Stimulated activated CD4-positive, alpha-beta T cell treated with anti-CD3 and anti-CD28 coated beads, Interleukin-1b, Interleukin-23, amount 100 ng/mL, for 4 hours (primary cell): ENCODE measurements around the gene ABCC3.
"Not testable (repeated sequence)": the region's sequence is repeated elsewhere in the genome, so short reads cannot be mapped to it uniquely, and the experiment has no call there.

Experiments used
- DNase-seq, 2 donors: peaks; one replicate each; pipeline ENCODE4 v3.0.0-alpha.2; 2020; ENCODE audit warnings: low read depth in 2 of 2

ABCC3 gene

DNA sequence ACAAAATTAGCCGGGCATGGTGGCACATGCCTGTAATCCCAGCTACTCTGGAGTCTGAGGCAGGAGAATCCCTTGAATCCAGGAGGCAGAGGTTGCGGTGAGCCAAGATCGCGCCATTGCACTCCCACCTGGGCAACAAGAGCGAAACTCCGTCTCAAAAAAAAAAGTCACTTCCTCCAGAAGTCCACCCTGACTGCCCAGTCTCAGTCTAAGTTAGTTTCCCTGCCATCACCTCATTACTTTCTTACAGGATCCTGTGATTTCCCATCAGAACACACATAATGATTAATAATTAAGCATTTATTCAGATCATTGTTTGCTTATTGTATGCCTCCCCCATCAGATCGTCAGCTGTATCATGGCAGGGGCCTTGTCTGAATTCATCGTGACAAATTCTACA, 31.6 kb downstream of the ABCC3 start:
- no peak for DNase-seq

GRCh38 chr17:50667259-50668024, 32.8 kb downstream of the ABCC3 start:
- DNase-seq, result no peak

DNA sequence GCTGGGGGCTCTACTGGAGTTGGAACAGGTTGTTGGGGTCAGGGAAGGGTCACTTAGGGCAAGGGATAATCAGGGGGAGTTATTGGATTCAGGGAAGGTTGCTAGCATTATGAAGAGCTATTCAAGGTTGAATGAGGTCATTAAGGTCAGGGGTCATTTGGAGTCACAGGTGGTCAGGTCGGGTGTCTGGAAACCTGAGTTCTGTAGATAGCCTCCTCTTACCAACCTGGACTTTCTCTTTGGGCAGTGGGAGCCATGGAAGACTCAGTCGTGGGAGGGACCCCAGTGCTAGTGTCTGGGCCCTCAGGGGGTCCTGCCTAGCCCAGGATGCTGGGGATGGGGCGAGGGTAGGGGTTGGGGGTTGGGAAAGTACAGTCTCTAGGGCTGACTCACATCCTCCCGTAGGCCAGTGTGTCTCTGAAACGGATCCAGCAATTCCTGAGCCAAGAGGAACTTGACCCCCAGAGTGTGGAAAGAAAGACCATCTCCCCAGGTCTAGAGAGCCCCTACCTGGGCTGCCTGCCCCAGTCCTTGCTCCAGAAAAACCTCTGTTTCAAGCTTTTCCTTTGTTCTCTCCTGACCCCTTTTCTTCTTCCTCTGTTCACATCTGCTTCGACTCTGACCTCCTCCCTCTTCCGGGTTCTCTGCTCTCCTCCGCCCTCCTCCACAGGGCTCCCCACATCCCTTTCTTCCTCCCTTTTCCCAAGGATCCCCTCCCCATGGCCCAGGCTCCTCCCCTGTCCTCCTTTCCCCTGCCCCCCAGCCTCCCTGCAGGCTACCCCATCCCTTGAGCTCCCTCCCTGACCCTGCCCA, 33.5 kb downstream of the ABCC3 start:
- DNase-seq, result no peak

GRCh38 chr17:50668838-50669581, 34.3 kb downstream of the ABCC3 start:
- DNase-seq, result no peak

DNA sequence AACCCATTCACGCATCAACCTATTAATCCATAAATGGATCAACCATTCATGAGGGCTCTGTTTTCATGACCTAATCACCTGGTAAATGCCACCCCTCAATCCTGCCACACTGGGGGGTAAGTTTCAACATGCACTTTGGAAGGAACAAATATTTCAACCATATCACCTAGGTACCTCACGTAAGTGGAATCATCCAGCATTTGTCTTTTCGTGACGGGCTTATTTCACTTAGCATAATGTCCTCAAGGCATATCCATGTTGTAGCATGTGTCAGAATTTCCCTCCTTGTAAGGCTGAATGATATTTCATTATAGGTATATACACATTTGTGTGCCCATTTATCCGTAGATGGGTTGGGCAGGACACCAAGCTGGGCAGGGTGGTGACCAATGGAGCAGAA, 37.4 kb downstream of the ABCC3 start:
- no peak for DNase-seq

- DNase-seq, result no peak
Observed at GRCh38 chr17:50672831-50673551, 38.3 kb downstream of the ABCC3 start.

GRCh38 chr17:50675190-50675589, 40.5 kb downstream of the ABCC3 start:
- DNase-seq, result no peak

DNA sequence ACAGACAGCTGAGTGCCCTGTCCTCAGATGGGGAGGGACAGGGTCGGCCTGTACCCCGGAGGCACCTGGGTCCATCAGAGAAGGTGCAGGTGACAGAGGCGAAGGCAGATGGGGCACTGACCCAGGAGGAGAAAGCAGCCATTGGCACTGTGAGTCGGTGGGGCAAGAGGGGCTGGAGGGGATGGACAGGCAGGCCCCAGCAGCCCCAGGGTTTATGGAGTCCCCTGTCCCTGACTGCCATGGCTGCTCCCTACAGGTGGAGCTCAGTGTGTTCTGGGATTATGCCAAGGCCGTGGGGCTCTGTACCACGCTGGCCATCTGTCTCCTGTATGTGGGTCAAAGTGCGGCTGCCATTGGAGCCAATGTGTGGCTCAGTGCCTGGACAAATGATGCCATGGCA, 40.9 kb downstream of the ABCC3 start:
- DNase-seq, result no peak

GRCh38 chr17:50676065-50676975, 41.6 kb downstream of the ABCC3 start:
- no peak for DNase-seq

DNA sequence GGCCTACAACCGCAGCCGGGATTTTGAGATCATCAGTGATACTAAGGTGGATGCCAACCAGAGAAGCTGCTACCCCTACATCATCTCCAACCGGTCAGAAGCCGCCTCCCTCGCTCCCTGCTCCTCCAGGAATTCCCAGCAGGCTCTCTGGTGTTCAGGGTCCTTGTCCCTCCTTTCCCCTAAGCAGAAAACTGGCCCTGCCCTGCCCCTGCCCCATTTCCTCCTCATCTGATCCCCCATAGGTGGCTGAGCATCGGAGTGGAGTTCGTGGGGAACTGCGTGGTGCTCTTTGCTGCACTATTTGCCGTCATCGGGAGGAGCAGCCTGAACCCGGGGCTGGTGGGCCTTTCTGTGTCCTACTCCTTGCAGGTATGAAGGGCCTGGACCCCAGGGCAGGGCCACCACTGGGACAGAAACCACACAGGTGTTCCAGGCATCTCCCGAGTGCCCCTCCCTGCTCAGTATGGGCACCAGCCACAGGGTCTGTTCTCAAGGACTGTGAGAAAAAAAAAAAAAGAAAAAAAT, 43.2 kb downstream of the ABCC3 start:
- DNase-seq, result no peak

GRCh38 chr17:50679008-50679544, 44.4 kb downstream of the ABCC3 start:
- DNase-seq, result no peak

- no peak for DNase-seq
Observed at GRCh38 chr17:50680126-50680525, 45.4 kb downstream of the ABCC3 start.

DNA sequence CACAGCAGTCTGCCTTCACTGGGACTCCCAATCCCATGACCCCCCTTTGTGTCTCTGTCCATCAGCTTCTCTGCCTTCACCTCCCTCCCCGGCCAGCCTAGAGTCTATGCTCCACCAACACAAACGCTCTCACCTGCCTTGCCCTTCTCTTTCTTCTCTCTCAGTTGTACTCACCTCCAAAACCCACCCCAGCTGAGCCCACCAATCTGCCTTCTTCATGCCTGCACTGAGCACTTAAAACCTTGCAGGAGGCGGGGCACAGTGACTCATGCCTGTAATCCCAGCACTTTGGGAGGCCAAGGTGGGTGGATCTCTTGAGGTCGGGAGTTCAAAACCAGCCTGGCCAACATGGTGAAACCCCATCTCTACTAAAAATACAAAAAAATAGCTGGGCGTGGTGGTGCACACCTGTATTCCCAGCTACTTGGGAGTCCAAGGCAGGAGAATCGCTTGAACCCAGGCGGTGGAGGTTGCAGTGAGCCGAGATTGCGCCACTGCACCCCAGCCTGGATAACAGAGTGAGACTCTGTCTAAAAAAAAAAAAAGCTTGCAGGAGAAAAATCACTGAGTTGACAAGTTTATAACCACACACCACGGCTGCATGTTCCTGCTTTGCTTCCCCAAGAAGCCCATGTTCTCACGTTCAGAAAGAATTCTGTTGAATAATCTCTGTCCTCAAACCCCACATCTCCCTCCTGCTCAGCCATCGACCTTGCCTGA, 46.0 kb downstream of the ABCC3 start:
- not testable (repeated sequence) for DNase-seq

- no peak for DNase-seq
Observed at GRCh38 chr17:50681263-50682200, 46.9 kb downstream of the ABCC3 start.

- DNase-seq, result no peak
Observed at GRCh38 chr17:50682441-50682840, 47.8 kb downstream of the ABCC3 start.

DNA sequence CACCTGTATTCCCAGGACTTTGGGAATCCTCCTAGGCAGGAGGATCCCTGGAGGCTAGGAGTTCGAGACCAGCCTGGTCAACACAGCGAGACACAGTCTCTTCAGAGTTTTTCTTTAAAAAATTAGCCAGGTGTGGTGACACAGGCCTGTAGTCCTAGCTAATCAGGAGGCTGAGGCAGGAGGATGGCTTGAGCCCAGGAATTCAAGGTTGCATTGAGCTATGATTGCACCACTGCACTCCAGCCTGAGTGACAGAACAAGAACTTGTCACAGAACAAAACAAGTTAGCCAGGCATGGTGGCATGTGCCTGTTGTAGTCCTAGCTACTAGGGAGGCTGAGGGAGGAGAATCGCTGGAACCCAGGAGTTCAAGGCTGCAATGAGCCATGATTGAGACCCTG, 48.3 kb downstream of the ABCC3 start:
- no peak for DNase-seq

DNA sequence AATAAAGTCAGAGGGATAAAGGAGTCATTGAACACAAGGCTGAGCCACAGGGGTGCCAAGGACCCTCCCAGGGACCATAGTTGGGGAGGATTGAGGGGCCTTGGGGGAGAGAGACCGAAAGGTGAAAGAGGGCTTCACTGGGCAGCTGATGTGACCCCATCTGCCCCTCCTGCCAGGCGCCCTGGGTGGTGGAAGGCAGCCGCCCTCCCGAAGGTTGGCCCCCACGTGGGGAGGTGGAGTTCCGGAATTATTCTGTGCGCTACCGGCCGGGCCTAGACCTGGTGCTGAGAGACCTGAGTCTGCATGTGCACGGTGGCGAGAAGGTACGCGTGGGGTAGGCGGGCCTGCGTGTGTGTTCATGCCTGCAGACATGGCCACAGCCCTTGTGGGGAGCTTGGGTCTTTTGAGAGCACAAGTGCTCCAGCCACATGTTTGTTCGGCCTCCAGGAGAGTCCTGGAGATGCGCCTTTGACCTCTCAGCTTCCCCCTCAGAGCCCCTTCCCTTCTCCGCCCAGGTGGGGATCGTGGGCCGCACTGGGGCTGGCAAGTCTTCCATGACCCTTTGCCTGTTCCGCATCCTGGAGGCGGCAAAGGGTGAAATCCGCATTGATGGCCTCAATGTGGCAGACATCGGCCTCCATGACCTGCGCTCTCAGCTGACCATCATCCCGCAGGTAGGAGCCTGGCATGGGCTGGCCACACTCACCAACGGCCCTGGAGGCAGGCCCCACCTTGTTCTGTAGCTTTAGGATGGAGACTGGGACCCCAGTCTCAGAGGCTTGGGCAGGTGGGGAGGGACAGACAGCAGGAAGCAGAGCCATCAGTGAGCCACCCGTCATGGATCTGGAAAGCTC, 49.0 kb downstream of the ABCC3 start:
- DNase-seq, result no peak

GRCh38 chr17:50684288-50684611, 49.6 kb downstream of the ABCC3 start:
- DNase-seq, result no peak
